Common myeloid progenitor, CD34-positive (primary cell): Measurements from ENCODE around the gene GRID1.

Experiments
- CTCF ChIA-PET: fragments of 350-600 bp; sonication (Branson Sonifier 250); formaldehyde crosslinking; loops from one replicate; lab custom pipeline; 2021; ENCODE audit warnings: antibody characterized with exemption; lab: Charles Lee
- POLR2A ChIA-PET: fragments of 350-600 bp; sonication (Branson Sonifier 250); formaldehyde crosslinking; loops from one replicate; lab custom pipeline; 2021; ENCODE audit warnings: antibody characterized with exemption; lab: Charles Lee
- DNase-seq, 3 donors: peaks; one replicate each; pipeline versions ENCODE4 v3.0.0 to v3.0.0-alpha.2; 2013
- H3K27ac ChIP-seq, 2 experiments: 1 replicate in 1 of 2; 2 replicates in 1 of 2; pipeline ENCODE4 v1.7.0; 2013; ENCODE audit warnings: inconsistent platforms in 2 of 2, low read length in 2 of 2, mild to moderate bottlenecking in 2 of 2, low read depth in 1 of 2, moderate library complexity in 1 of 2; ENCODE audit not compliant: severe bottlenecking in 2 of 2, insufficient read depth in 1 of 2, poor library complexity in 1 of 2
- H3K27me3 ChIP-seq, 5 experiments: replicated peaks in 2 of 5; 1 replicate in 3 of 5; 2 replicates in 2 of 5; pipeline versions ENCODE4 v1.6.1 to v1.7.0; 2013; ENCODE audit warnings: low read length in 4 of 5, mild to moderate bottlenecking in 2 of 5, moderate library complexity in 2 of 5, inconsistent platforms in 1 of 5; ENCODE audit not compliant: insufficient read depth in 5 of 5, control insufficient read depth in 4 of 5
- H3K36me3 ChIP-seq, 4 experiments: 1 replicate in 2 of 4; 2 replicates in 2 of 4; pipeline versions ENCODE4 v1.6.1 to v1.7.0; 2013; ENCODE audit warnings: low read length in 3 of 4, control low read depth in 1 of 4, mild to moderate bottlenecking in 1 of 4; ENCODE audit not compliant: control insufficient read depth in 4 of 4, insufficient read depth in 4 of 4
- H3K4me1 ChIP-seq, 4 experiments: 1 replicate in 3 of 4; 2 replicates in 1 of 4; pipeline versions ENCODE4 v1.6.1 to v1.7.1; 2013; ENCODE audit warnings: low read length in 3 of 4, mild to moderate bottlenecking in 3 of 4, control low read depth in 1 of 4, inconsistent platforms in 1 of 4, moderate library complexity in 1 of 4; ENCODE audit not compliant: control insufficient read depth in 4 of 4, insufficient read depth in 4 of 4; ENCODE audit errors: control extremely low read depth in 1 of 4
- H3K4me3 ChIP-seq, 7 experiments: 1 replicate in 4 of 7; 2 replicates in 3 of 7; pipeline versions ENCODE4 v1.5.1 to v1.7.0; 2013; ENCODE audit warnings: mild to moderate bottlenecking in 7 of 7, low read length in 6 of 7, moderate library complexity in 6 of 7, inconsistent platforms in 2 of 7, low read depth in 2 of 7, control low read depth in 1 of 7; ENCODE audit not compliant: insufficient read depth in 4 of 7, control insufficient read depth in 1 of 7; ENCODE audit errors: extremely low read depth in 1 of 7
- H3K9me3 ChIP-seq, 5 experiments: 1 replicate in 4 of 5; 2 replicates in 1 of 5; pipeline versions ENCODE4 v1.6.1 to v1.7.1; 2013; ENCODE audit warnings: low read length in 4 of 5, mild to moderate bottlenecking in 2 of 5, inconsistent platforms in 1 of 5, low read depth in 1 of 5, moderate library complexity in 1 of 5; ENCODE audit not compliant: control insufficient read depth in 4 of 5, insufficient read depth in 2 of 5; ENCODE audit errors: control extremely low read depth in 1 of 5
- WGBS: methylation state at CpG from one replicate; pipeline ENCODE4 v1.1.5; 2013; ENCODE audit not compliant: insufficient coverage; 5-methylcytosine and 5-hydroxymethylcytosine counted together

Gene GRID1

GRCh38 chr10:86136934-86137333 is 229.7 kb downstream of the GRID1 start:
- Histone ChIP-seq H3K4me1 (no peaks in the 10 kb centered on the region), H3K9me3 (no peaks in the 10 kb centered on the region), H3K27ac (no peak overlapping the region), H3K27me3 (peaks cover 0 to 1% (median 0%) of the 10 kb centered on the region in 5 experiments), H3K36me3 (no peaks in the 10 kb centered on the region), H3K4me3 (no peak overlapping the region)
- WGBS = 80% methylated on average over 1 of the region's 4 CpGs
- CTCF ChIA-PET = interaction anchor here (1.7 kb wide), 1 partner anchor 10 kb away, joined by 7 read pairs; no protein-coding TSS in a partner anchor
- DNase-seq = no peak
- POLR2A ChIA-PET = no interaction called here

- DNase-seq = no peak
- ChIA-PET CTCF (interaction anchor here (1.4 kb wide), 1 partner anchor 217 kb away, joined by 3 read pairs; no protein-coding TSS in a partner anchor), POLR2A (no interaction called here)
- no peaks in the 10 kb centered on the region for H3K36me3 ChIP-seq
- no peak overlapping the region for H3K27ac ChIP-seq
- WGBS = 80% methylated on average over 1 of the region's 2 CpGs
- H3K9me3 ChIP-seq = no peaks in the 10 kb centered on the region
- no peaks in the 10 kb centered on the region for H3K4me1 ChIP-seq
- H3K27me3 ChIP-seq = peaks cover 0 to 1% (median 0%) of the 10 kb centered on the region in 5 experiments
- H3K4me3 ChIP-seq = no peak overlapping the region
Observed at GRCh38 chr10:86135191-86135590, 231.4 kb downstream of the GRID1 start.

GRCh38 chr10:86130737-86131475 is 235.7 kb downstream of the GRID1 start:
- H3K36me3 ChIP-seq = no peaks in the 10 kb centered on the region
- peaks cover 0 to 15% (median 5%) of the 10 kb centered on the region in 4 experiments for H3K4me1 ChIP-seq
- H3K4me3 ChIP-seq = no peak overlapping the region
- H3K27ac ChIP-seq = no peak overlapping the region
- no peaks in the 10 kb centered on the region for H3K9me3 ChIP-seq
- WGBS = 96% methylated on average over 16 of the region's 18 CpGs
- no peak for DNase-seq
- ChIA-PET CTCF (no interaction called here), POLR2A (no interaction called here)
- peaks cover 0 to 6% (median 0%) of the 10 kb centered on the region in 5 experiments for H3K27me3 ChIP-seq

GRCh38 chr10:86130041-86130440 is 236.6 kb downstream of the GRID1 start:
- Histone ChIP-seq H3K9me3 (no peaks in the 10 kb centered on the region), H3K4me1 (peaks cover 0 to 15% (median 5%) of the 10 kb centered on the region in 4 experiments), H3K27me3 (peaks cover 0 to 6% (median 0%) of the 10 kb centered on the region in 5 experiments), H3K4me3 (no peak overlapping the region), H3K36me3 (no peaks in the 10 kb centered on the region), H3K27ac (no peak overlapping the region)
- CTCF ChIA-PET = no interaction called here
- no peak for DNase-seq
- POLR2A ChIA-PET = interaction anchor here (0.6 kb wide), 1 partner anchor 101 kb away, joined by 4 read pairs; no protein-coding TSS in a partner anchor

- Histone ChIP-seq H3K36me3 (no peaks in the 10 kb centered on the region), H3K27ac (no peak overlapping the region), H3K4me1 (peaks cover 0 to 15% (median 5%) of the 10 kb centered on the region in 4 experiments), H3K27me3 (peaks cover 0 to 6% (median 0%) of the 10 kb centered on the region in 5 experiments), H3K9me3 (no peaks in the 10 kb centered on the region), H3K4me3 (no peak overlapping the region)
- 95% methylated on average over 3 of the region's 5 CpGs for WGBS
- ChIA-PET POLR2A (no interaction called here), CTCF (no interaction called here)
- DNase-seq = no peak
Observed at GRCh38 chr10:86128360-86128759, 238.2 kb downstream of the GRID1 start.

- Histone ChIP-seq H3K27ac (no peak overlapping the region), H3K4me3 (no peak overlapping the region), H3K9me3 (no peaks in the 10 kb centered on the region), H3K4me1 (peaks cover 0 to 15% (median 5%) of the 10 kb centered on the region in 4 experiments), H3K27me3 (peaks cover 0 to 6% (median 0%) of the 10 kb centered on the region in 5 experiments), H3K36me3 (no peaks in the 10 kb centered on the region)
- CTCF ChIA-PET = interaction anchor here (1.3 to 1.7 kb wide), 2 partner anchors 10 to 221 kb away, joined by 3 to 7 read pairs; no protein-coding TSS in a partner anchor
- DNase-seq = no peak
- POLR2A ChIA-PET = no interaction called here
- 67% methylated on average over 7 of the region's 8 CpGs for WGBS
Observed at GRCh38 chr10:86127274-86127819, 239.2 kb downstream of the GRID1 start.

GRCh38 chr10:86124734-86125133 is 241.9 kb downstream of the GRID1 start:
- Histone ChIP-seq H3K4me1 (peaks cover 0 to 15% (median 5%) of the 10 kb centered on the region in 4 experiments), H3K36me3 (no peaks in the 10 kb centered on the region), H3K27ac (no peak overlapping the region), H3K27me3 (peaks cover 0 to 6% (median 0%) of the 10 kb centered on the region in 5 experiments), H3K4me3 (no peak overlapping the region), H3K9me3 (no peaks in the 10 kb centered on the region)
- POLR2A ChIA-PET = no interaction called here
- CTCF ChIA-PET = no interaction called here
- DNase-seq = no peak
- WGBS = 88% methylated on average over 3 of the region's 4 CpGs
